HS-5 (cell line): ENCODE measurements around the gene ZMIZ1.

Source experiments
- DNase-seq: peaks from one replicate; pipeline ENCODE4 v3.0.0-alpha.2; 2012; ENCODE audit warnings: low read depth

Gene ZMIZ1

GRCh38 chr10:79289801-79290200, 221.0 kb downstream of the ZMIZ1 start:
- DNase-seq: no peak

- DNase-seq: no peak
Measured at GRCh38 chr10:79292026-79292766, 223.4 kb downstream of the ZMIZ1 start.

GRCh38 chr10:79292891-79293746, 224.4 kb downstream of the ZMIZ1 start:
- DNase-seq: no peak

- DNase-seq: peak; percentile 40
Measured at GRCh38 chr10:79293841-79294581, 225.2 kb downstream of the ZMIZ1 start.

GRCh38 chr10:79295563-79295962, 226.8 kb downstream of the ZMIZ1 start:
- DNase-seq: no peak

- DNase-seq: no peak
Measured at GRCh38 chr10:79296431-79296830, 227.7 kb downstream of the ZMIZ1 start.

GRCh38 chr10:79298403-79299244, 229.9 kb downstream of the ZMIZ1 start:
- peak; percentile 71 for DNase-seq

GRCh38 chr10:79299397-79300241, 230.9 kb downstream of the ZMIZ1 start:
- DNase-seq: peak; percentile 76

- DNase-seq: no peak
Measured at GRCh38 chr10:79300711-79301110, 231.9 kb downstream of the ZMIZ1 start.

GRCh38 chr10:79301754-79302530, 233.2 kb downstream of the ZMIZ1 start:
- no peak for DNase-seq

- no peak for DNase-seq
Measured at GRCh38 chr10:79303631-79304478, 235.1 kb downstream of the ZMIZ1 start.

- DNase-seq: no peak
Measured at GRCh38 chr10:79304479-79305087, 235.8 kb downstream of the ZMIZ1 start.

GRCh38 chr10:79305515-79305914, 236.7 kb downstream of the ZMIZ1 start:
- DNase-seq: no peak

- DNase-seq: no peak
Measured at GRCh38 chr10:79305988-79306387, 237.2 kb downstream of the ZMIZ1 start.

GRCh38 chr10:79306644-79307220, 238.0 kb downstream of the ZMIZ1 start:
- no peak for DNase-seq

GRCh38 chr10:79308016-79308415, 239.2 kb downstream of the ZMIZ1 start:
- DNase-seq: no peak

GRCh38 chr10:79308969-79309665, 240.4 kb downstream of the ZMIZ1 start:
- no peak for DNase-seq
